ENCODE measurements around the gene GPRC5D.

Gene GPRC5D

DNA sequence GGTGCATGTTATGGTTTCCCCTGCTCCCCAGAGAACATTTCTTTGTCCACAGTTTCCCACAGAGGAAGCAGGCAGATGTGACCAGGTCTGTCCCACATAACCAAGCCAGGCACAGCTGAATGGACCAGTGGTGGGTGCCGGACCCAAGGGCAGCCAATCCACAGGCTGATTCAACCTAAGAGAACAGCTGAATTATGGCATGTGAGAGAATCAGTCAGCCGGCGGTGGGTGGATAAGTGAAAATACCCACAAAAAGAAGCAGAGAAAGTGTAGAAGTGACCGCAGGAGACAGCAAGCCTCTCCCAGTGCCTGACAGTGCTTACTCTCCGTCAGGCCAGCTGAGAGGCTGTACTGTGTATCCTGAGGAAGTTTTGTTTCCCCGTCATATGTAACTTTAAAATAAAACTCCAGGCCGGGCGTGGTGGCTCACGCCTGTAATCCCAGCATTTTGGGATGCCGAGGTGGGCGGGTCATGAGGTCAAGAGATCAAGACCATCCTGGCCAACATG, 14.9 kb downstream of the GPRC5D start:
- DNase-seq (ENCODE audit: low read depth) = no peak

DNA sequence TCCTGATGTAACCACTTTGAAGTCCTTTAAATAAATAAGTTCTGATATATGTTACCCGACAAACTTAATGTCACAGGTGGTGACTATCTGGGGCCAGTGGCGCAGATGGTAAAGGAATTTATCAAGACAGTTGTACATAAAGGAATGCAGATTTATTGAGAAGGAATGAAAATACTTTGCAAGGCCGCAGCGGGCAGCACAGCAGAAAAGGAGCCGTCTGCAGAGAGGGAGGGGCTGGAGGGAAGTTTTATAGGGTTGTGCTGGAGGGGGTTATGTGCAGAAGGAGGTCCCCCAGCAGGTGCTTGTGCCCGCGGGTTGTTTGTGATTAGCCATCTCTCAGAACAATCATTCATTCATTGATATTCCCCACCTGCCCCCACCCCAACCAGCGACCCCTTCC, 17.4 kb downstream of the GPRC5D start:
- DNase-seq (ENCODE audit: low read depth) = no peak

DNA sequence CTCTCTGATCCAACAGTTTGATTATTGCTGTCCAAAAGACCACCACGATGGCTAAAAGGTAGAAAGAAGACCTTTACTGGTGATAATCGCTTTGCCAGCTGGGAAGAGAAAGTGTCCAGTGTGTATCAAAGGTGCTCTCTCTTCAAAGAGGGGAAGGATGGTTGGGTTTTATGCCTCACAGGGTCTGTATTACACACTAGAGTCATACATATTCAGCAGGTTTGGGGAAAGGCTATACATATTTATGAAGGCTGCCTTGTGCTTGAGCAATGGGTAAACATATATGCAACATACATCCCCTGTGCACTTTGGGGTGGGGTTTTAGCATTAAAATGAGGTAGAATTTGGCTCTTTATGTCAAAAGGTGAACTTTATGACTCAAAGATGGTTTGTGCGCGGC, 18.2 kb downstream of the GPRC5D start:
- DNase-seq (ENCODE audit: low read depth) = no peak

DNA sequence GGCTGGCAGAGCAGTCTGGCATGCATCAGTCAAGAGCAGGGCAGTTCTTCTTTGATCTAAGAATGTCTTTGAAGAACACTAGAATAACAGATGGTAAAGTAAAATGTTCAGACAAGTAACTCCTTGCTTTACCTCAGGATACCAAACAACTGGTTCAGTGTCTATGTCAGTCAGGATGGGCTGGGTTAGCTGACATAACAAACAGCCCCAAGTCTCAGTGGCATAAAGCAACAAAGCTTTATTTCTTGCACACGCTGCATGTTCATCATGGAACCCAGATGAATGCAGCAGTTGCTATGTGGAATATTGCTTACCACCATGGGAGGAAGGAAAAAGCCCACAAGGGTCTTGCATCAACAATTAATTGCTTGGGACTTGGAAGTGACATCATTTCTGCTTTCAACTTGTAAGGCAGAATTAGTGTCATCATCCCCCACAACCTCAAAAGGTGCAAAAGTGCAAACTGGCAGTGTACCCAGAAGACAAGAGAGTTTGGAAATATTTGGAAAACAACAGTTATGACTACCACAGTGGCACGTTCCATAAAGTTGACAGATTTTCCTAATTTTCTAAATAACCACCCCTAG, 21.2 kb downstream of the GPRC5D start:
- DNase-seq (ENCODE audit: low read depth) = no peak

DNA sequence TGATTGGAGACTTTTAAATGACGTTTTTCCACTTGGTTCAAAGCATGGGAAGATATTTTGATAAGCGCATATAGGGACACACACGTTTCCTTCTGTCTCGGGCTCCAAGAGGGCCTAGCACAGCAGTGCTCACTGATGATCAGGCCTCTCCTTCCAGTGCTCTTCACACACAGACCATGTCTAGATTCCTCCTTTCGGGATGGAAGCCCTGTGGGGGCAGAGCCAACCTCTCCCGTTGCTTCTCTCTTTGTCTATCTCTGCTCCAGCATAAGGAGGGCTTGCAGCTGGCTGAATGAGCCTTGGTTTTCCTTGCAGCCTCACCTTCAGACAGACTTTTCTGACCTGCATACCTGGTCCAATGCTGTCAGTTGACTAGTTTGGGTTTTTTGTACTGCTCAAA, 22.3 kb downstream of the GPRC5D start:
- DNase-seq (ENCODE audit: low read depth) = no peak

DNA sequence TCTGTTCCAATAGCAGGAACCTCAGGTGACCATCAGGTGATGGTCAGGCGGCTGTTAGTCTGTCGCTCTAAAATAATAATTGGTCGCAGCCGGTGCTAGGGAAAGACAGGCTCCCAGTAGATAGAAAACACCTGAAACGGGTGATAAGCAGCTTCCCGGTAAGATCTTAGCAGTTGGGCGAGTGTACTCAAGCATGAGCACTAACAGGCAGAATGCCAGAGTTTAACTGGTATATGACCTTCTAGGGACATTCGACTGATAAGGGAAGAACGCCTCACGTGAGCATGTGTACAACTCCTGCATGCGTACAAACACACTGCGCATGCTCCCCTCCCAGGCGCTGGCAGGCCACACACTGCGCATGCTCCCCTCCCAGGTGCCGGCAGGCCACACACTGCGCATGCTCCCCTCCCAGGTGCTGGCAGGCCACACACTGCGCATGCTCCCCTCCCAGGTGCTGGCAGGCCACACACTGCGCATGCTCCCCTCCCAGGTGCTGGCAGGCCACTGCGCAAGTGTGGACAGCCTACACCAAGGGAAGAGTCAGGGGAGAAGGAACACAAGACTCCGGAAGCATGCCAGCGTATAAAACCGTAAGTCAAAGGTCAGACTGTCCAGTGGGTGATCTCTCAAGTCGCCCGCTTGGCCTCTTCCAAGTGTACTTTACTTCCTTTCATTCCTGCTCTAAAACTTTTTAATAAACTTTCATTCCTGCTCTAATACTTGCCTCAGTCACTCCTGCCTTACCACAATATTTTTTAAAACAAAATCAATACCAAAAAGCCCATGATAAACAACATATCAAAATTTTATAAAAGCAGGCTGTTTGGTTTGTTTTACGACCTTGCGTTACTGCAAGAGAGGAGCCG, 24.5 kb downstream of the GPRC5D start:
- no peak for DNase-seq (ENCODE audit: low read depth)

DNA sequence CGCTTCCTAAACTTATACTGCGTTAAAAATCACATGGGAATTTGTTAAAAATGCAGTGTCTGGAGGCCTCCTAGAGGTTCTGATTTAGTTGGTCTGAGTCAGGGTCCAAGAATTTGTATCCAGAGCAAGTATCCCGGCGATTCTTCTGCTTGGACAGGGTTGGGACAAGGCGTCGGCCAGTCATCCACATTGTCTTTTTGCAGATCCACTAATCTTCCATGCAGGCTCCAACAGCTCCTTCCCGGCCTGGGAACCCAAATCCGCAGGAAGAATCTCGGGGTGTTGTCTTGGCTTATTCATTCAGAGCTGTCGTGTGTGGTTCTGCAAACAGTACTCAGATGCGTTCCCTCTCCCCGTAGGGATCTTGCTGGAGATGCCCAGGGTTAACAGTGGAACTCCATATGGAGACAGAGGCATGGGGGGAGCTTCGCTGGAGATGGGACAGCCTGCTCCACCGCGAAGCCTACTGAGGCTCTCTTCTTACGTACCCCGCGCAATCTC, 25.3 kb downstream of the GPRC5D start:
- DNase-seq (ENCODE audit: low read depth) = no peak

DNA sequence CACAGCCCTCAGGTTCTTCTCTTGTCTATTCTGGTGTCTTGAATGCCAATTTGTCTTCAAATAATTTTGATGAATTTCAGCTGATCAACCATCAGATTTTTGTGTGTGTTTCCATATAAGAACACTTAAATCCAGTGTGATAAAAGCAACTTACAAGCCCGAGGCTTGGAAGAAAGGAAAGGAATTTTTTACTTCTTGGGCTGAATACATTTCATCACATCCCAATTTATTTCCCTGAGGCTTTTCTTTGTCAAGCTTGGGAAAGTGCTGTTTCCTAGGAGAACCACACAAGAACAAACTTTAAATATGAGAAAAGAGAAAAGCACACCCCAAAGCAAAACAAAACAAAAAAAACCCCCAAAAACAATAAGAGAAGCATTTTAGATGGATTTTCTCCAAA, 26.6 kb downstream of the GPRC5D start:
- no peak for DNase-seq (ENCODE audit: low read depth)

DNA sequence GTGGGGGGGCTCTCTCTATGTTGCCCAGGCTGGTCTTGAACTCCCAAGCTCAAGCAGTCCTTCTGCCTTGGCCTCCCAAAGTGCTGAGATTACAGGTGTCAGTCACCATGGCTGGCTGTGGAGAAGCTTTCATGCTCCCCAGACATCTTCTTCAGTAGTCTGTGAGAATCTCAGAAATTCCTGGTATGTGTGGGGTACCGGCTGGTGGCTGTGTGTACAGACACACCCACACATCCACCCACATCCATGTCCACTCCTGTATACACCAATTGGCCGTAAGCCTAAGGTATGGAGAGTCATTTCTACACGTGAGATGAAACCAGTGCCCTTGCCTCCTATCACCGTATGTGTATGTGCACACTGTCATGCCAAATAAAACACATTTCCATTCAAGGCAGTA, 27.8 kb downstream of the GPRC5D start:
- no peak for DNase-seq (ENCODE audit: low read depth)

DNA sequence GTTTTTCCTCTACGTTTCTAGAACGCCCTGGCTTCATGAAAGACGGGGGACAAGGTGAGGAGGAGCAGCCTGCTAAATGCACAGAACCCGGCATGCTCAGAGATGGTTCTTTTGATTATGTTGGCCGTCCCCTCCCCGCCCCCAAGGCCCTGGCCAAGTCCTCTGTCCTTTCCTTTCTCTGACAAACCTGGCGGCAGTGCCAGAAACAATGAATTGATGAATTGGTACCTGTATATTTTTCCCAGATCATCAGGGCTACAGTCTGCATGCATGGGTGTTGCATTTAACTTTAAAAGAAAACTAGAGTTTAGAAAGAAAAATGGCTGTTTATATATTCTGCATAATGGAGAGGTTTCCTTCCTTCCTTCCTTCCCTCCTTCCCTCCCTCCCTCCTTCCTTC, 29.0 kb downstream of the GPRC5D start:
- no peak for DNase-seq (ENCODE audit: low read depth)

DNA sequence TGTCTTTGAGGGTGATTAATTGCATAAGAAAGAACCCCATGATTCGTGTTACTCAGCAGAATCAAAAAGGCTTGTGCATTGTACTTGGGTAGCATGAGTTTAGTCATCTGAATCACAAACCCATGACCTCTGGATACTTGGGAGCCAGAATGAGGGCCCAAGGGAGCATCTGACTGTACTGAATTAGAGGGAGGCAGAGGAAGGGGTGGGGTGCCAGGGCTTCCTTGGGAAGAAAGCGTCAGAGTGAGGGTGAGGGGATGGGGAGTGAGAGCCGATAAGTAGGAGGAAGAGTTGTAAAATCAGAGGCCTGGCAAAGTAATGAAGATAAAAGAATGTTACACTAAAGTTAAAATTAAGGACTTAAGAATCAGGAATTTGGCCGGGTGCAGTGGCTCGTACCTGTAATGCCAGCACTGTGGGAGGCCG, 29.8 kb downstream of the GPRC5D start:
- no peak for DNase-seq (ENCODE audit: low read depth)

DNA sequence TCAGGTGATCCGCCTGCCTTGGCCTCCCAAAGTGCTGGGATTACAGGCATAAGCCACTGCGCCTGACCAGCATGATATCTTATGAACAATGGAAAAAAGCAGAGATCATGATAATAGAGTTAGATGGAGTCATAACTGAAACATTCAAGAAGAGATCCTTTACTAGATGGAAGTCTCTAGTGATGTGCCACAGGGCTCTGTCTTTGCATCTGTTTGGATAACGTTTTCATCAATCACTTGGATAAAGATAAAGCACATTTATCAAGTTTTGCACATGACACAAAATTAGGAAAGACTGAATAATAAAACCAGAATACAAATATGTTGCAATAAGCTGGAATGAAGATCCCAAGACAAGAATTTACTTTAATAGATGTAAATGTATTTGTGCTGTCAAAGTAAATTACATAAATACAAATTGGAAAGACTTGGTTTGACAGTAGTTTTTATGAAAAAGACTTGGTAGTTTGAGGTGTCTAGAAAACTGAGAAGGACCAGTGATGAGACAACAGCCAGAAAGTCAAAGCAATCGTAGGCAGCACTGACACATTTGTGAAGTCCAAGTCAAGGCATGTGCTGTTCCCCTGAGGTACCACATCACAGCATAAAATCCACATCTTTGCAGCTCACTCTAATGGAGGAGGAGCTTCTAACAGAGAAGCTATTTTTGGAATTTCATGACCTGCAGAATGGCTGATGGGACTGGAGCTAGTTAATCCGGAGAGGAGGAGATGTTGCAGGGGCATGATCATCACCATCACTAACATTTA, 32.1 kb downstream of the GPRC5D start:
- DNase-seq (ENCODE audit: low read depth) = no peak

DNA sequence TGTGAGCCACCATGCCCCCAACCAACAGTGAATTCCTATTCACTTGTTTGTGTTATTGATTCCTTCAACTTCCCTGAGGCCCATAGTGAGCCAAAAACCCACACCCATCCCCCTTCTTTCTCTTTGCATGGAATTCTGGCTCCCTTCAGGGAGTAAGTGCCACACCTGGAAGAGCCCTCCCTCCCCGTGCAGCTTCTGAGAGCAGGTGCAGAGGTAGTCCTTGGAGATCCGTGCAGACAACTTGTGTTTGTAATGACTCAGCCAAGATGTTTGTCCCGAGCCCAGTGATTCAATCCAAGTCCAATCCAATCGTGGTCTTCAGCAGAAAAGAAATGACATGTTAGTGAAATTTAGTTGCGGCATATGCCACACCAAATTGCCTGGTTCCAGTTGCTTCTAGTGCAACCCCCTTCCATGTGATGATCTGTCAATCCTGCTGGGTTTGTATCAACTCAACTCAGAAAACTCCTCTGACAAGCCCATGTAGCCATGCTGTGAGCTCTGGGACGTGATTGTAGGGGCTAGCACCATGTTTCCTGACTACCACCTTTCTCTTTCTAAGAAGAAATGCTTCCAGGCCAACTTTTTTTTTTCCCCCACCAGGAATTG, 33.1 kb downstream of the GPRC5D start:
- DNase-seq (ENCODE audit: low read depth) = no peak

DNA sequence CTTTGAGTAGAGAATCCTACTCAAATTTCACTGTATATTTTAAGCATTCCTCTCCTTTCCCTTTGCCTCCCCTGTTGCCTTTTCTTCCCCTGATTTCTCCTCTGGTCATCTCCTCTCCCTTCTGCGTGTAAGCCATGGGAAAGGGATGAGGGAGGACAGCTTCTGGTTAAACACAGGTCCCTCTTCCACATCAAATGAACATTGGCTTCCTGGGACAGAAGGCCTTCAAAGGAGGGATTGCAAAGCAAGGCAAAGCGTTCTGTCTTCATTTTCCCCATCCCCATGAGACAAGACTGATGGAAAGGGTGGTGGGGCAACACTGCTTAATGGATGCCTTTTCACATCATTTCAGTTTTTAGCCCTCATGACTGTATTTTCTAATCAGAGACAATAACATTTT, 34.5 kb downstream of the GPRC5D start:
- DNase-seq (ENCODE audit: low read depth) = no peak

DNA sequence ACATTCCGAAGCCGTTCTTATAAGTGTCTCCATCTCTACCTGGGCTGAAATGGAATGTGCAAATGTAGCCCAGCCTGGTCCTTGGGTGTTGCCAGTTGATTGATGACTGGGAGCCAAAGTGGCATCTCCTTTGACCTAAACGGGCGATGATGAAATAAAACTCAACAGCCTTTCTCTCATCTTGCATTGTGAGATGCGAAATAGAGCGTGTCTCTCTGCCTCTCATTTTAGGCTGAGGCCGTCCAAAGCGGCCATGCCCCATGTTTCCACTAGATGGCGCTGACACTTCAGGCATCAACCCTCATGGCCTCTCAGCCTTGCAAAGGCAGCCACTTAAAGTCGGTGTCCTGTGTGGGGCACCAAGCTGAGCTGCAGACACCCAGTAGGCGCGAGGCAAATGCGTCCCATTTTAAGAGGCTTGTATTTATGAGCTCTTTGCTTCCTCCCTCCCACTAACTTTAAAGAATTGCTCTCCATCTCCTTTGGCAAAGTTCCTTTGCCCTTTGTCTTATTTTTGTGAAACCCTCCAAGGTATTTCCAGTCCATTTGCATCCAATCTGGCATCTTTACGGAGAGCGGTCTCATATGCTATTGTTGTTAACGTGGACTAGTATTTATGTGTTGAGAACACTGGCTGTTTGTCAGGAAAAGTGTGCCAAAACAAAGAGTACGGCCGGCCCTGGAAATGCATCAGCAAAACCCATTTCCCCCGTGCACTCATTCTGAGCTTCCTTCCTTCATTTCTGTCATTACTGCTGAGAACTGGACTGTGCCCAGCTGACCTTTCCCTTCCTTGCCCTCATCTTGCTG, 35.6 kb downstream of the GPRC5D start:
- peak; percentile 66 for DNase-seq (ENCODE audit: low read depth)

DNA sequence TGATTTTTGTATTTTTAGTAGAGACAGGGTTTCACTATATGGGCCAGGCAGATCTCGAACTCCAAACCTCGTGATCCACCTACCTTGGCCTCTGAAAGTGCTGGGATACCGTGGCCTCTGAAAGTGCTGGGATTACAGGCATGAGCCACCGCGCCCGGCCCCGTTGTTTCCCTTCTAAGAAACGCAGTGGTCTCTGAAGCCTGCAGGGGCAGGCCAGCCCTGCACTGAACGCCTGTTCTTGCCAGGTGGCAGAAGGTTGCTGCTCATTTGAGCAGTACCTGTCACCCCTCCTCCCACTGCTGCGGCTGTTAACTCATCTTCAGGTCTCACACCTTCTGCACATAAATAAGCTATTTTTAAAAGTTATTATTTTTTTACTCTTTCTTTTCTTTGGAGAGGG, 36.3 kb downstream of the GPRC5D start:
- no peak for DNase-seq (ENCODE audit: low read depth)

DNA sequence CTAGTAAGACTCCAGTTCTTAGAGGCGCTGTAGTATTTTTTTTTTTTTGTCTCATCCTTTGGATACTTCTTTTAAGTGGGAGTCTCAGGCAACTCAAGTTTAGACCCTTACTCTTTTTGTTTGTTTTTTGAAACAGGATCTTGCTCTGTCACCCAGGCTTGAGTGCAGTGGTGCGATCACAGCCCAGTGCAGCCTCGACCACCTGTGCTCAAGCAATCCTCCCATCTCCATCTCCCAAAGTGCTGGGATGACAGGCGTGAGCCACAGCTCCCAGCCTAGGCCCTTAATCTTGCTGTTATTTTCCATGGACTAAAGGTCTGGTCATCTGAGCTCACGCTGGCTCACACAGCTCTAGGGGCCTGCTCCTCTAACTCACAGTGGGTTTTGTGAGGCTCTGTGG, 39.3 kb downstream of the GPRC5D start:
- no peak for DNase-seq (ENCODE audit: low read depth)

DNA sequence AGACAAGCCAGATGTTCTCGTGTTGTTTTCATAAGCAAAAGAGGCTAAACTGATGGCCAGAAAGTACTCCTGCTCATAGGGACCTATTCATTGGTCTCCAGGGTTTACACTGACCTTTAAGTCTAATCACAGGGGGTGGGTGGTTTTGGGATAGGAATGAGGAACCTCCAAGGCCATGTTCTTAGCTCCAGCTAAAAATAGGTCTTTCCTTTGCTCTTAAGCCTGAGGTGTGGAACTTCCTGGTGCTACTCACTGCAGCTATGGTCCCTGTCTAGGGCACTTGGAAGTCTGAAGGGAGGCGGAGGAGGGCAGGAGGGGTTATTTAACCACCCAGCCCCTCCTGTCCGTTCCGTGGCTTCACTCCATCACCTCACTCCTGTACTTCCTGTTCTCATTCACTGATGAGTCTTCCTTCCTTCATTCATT, 42.0 kb downstream of the GPRC5D start:
- DNase-seq (ENCODE audit: low read depth) = no peak

DNA sequence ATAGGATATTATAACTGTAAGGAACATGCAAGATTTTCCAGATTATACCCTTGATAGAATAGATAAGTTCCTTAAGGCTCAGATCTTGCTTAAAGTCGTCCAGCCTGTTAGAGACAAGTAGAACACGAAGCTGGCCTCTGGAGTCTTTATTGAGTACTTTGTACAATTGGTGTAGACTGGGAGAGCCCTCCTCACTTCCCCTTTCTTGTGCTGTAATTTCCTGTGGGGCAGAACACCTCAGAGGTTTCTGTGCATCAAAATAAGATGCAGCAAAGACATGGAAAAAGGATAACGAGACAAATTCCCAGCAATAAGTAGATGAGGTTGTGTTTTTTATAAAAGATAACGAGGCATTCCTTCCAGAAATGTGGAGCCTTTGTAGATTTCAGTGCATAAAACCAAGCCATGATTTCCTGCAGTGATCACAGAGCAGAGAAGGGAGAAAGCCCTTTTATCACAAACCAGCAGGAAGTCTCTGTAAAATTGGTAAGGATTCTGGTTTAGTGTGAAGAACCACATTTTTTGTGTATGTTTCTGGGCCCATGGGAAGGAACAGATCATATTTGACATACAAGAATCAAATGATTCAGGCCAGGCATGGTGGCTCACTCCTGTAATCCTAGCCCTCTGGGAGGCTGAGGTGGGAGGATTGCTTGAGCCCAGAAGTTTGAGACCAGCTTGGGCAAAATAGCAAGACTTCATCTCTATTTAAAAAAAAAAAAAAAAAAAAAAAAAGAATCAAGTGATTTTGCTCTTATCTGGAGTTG, 42.6 kb downstream of the GPRC5D start:
- DNase-seq (ENCODE audit: low read depth) = no peak

DNA sequence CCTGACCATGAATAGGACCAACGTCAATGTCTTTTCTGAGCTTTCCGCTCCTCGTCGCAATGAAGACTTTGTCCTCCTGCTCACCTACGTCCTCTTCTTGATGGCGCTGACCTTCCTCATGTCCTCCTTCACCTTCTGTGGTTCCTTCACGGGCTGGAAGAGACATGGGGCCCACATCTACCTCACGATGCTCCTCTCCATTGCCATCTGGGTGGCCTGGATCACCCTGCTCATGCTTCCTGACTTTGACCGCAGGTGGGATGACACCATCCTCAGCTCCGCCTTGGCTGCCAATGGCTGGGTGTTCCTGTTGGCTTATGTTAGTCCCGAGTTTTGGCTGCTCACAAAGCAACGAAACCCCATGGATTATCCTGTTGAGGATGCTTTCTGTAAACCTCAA, 43.3 kb downstream of the GPRC5D start:
- no peak for DNase-seq (ENCODE audit: low read depth)

DNA sequence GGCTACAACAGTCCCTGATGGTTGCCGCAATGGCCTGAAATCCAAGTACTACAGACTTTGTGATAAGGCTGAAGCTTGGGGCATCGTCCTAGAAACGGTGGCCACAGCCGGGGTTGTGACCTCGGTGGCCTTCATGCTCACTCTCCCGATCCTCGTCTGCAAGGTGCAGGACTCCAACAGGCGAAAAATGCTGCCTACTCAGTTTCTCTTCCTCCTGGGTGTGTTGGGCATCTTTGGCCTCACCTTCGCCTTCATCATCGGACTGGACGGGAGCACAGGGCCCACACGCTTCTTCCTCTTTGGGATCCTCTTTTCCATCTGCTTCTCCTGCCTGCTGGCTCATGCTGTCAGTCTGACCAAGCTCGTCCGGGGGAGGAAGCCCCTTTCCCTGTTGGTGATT, 43.7 kb downstream of the GPRC5D start:
- no peak for DNase-seq (ENCODE audit: low read depth)

Measured in stimulated activated CD4-positive, alpha-beta T cell treated with anti-CD3 and anti-CD28 coated beads, Interleukin-2, amount 100 ng/mL, for 4 hours (primary cell).